IPS DF 4.7 (cell line): ENCODE measurements around the gene ITFG2.

Experiments used
- DNase-seq: peaks from one replicate; pipeline ENCODE4 v3.0.0-alpha.2; 2013; ENCODE audit warnings: low spot score; ENCODE audit errors: extremely low read depth

The ITFG2 gene

DNA sequence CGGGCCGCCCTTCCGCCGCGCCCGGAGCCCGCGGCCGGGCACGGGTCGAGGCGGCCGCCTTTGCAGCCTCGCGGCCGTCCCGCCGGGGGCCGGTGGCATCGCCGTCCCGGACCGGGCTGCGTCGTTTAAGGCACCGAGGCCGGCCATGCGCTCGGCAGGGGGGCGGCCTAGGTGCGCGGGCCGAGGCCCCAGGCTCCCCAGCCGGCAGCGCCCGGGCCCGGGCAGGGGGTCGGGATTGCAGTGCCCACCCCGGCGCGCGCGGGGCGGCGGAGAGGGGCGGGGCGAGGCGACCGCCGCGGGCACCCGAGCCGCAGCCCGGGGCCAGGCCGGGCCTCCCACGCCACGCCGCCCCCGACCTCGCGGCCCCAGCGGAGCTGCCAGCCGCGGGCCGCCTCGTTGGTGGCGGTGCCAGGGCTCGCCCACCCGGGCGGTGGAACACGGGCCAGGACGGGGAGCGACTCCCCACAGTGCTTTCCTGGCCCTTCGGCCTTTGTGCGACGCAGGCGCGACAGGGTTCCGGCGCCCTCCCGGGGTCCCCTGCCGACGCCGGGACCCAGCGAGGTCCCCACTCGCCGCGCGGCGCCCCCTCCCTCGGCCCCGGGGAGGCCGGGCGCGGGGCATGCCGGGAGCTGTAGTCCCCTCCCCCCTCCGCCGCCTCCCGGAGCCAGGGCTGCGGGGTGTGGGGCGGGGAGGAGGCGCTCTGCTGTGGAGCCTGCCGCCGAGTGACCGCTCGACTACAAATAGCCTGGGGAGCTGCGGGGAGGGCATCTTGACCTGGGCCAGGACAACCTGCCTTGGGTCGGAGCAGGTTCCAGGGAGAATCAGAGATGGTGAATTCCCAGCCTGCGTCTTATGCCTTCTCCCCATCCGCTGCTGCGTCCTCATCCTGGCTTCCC, 16.9 kb upstream of the ITFG2 start:
- DNase-seq = no peak

GRCh38 chr12:2796187-2796666, 16.2 kb upstream of the ITFG2 start:
- no peak for DNase-seq

DNA sequence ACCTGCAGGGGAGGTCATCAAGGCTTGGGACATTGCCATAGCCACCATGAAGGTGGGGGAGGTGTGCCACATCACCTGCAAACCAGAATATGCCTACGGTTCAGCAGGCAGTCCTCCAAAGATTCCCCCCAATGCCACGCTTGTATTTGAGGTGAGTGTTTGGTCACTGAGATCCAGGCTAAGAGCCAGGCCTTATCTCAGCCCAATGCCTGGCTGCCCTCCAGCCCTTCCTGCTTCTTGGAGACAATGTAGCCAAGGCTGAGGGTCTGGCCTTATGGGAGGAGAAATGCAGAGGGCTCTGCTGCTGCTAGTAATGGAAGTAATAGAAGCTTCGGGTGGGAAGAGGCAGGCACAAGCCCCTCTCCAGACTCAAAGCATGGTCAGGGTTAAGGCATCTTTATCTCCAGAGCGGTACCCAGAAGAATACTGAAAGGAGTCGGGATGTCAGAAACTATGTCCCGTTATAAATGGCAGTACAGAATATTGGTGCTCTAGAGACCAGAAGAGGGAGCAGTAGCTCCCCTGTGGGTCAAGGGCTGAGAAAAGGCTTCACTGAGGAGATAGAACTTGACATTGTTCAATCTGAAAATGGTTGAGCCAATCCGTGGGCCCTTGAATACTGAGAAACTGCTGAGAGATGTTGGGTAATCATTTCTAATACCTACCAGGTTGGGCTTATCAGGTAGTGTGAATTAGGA, 14.6 kb upstream of the ITFG2 start:
- DNase-seq = no peak

DNA sequence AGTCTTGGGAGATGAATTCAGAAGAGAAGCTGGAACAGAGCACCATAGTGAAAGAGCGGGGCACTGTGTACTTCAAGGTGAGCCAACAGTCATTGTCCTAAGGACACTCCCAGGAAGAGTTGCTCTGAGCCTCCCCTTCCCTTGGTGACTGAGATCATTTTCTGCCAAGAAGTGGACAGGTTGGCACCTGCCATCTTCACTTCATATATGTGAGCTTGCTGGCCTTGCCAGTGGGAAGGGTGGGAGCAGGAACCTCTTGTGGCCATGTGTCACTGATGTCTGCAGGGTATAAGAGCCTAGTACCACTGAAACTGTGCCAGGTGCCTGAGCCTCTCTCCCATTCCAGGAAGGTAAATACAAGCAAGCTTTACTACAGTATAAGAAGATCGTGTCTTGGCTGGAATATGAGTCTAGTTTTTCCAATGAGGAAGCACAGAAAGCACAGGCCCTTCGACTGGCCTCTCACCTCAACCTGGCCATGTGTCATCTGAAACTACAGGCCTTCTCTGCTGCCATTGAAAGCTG, 12.4 kb upstream of the ITFG2 start:
- DNase-seq = no peak

DNA sequence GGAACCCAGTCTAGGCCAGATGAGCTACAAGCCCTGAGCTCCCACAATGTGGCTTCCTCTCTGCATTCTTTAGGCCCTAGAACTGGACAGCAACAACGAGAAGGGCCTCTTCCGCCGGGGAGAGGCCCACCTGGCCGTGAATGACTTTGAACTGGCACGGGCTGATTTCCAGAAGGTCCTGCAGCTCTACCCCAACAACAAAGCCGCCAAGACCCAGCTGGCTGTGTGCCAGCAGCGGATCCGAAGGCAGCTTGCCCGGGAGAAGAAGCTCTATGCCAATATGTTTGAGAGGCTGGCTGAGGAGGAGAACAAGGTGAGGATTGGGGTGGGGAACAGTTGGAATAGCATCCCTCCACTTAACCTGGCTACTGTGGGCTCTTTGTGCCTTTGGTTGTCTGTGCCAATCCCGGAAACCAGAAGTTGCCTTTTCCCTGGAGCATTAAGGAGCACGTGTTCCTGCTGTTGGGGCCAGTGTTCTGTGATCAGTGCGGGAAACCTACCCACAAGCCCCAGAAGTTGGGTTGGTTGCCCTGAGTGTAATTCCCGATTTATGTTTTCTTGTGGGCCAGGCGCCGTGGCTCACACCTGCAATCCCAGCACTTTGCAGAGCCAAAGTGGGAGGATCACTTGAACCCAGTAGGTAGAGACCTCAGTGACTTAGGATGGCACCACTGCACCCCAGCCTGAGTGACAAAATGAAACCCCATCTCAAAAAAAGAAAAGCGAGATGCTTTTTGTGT, 11.3 kb upstream of the ITFG2 start:
- DNase-seq = no peak

GRCh38 chr12:2803635-2804392, 8.7 kb upstream of the ITFG2 start:
- no peak for DNase-seq

DNA sequence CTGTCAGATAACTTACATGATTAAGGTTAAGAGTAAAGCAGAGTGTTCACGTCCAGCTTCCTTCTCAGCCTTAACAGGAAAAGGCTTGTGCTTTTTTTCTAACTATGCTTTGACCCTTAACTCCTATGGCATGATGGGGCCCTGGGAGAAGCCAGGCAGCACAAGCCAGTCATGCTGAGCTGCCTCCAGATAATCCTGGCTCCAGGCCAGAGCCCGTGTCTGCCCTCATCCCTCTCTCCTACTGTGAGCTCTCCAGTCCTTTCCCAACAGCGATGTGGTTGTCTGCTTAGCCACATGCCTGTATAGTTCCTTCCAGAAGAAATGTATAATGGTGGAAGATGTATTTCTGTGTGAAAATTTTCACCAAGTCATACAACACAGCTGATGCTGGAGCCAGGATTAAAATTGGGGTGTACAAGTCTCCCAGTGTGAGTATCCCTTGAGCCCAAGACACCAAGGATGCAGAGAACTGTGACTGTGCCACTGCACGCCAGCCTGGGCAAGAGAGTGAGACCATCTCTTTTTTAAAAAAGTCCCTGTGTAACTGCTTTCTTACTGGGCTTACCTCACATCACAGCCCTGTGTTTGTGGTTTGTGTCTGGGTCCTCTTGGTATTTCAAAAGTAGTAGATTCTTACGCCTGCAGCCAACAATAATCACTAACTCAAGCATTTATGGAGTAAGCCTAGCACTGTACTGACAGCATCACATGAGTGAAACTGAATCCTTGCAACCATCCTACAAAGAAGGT, 7.9 kb upstream of the ITFG2 start:
- no peak for DNase-seq

DNA sequence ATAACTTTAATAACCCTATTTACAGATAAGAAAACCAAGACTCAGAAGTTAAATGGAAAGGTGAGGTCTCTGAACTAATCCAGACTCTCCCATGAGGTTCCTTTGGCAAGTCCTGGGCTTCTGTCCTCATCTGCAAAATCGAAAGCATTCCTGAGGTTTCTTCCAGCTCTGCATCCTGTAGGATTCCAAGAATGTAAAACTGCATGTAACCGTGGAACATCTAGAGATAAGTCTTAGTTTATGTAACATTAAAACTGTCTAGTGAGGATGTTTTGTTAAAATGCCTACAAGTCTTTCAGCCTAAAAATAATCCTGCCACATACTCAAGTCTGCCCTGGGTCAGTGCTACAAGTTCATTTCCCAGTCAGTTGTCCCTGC, 7.3 kb upstream of the ITFG2 start:
- no peak for DNase-seq

DNA sequence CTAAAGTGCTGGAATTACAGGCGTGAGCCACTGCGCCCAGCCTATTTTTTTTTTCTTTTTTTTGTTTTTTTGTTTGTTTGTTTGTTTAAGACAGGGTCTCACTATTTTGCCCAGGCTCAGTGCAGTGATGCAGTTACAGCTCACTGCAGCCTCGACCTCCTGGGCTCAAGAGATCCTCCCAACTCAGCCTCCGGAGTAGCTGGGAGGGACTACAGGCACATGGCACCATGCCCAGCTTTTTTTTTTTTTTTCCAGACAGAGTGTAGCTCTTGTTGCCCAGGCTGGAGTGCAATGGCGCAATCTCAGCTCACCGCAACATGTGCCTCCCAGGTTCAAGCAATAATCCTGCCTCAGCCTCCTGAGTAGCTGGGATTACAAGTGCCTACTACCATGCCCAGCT, 5.8 kb upstream of the ITFG2 start:
- DNase-seq = no peak

GRCh38 chr12:2811801-2812200, 667 bp upstream of the ITFG2 start:
- DNase-seq = no peak

DNA sequence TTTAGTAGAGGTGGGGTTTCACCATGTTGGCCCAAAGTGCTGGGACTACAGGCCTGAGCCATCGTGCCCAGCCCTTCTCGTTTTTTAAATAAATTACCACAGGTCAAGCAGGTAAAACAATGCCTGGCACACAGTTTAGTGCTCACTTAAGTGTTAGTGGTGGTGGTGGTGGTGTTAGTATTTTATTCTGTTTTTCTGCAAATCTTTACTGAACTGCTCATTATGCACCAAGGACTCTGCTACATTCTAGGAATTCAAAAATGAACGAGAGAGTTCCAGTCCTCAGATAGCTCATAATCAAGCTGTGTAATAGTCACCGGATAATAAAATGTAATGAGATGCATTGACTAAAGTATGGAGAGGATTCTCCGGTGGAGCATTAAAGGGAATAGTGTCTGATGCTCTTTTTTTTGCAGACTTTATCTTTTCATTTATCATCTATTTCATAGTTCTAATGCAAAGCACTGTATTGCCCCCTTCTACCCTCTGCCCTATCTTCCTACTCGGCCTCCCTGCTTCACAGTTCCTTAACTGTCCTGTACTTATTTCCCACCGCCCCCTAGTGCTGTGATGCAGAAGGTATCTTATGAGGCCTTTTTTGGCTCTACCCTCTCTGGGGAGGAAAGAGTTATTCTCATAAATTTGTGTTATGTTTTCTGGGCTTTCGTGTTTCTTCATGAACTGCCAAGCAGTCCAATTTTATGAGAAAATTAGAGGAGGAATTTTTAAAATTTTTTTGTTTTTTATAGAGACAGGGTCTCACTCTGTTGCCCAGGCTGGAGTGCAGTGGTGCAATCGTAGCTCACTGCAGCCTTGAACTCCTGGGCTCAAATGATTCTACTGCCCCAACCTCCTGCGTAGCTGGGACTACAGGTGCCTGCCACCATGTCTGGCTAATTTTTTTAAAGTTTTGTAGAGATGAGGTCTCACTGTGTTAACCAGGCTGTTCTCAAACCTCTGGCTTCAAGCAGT, 1.0 kb downstream of the ITFG2 start:
- DNase-seq = no peak

- DNase-seq = no peak
These were observed 7.3 kb downstream of the ITFG2 start for GRCh38 chr12:2819810-2820209.

DNA sequence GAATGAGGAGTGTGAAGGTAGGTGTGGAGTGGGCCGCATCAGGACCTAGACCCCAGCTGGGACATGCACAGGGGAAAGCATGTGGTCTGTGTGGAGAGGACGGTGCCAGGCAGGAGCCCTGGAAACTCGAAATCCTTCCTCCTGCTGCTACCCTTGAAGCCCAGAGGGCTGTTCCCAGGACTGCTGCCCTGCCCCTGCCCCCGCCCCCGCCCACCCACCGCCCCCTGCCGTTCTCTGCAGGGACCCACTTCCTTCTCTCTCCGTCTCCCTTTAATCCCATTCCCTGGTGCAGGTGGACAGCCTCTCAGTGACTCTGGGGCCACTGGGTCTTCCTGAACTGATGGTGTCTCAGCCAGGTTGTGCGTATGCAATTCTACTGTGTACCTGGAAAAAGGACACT, 8.0 kb downstream of the ITFG2 start:
- no peak for DNase-seq

- DNase-seq = no peak
These were observed 11.0 kb downstream of the ITFG2 start for GRCh38 chr12:2823483-2823882.

DNA sequence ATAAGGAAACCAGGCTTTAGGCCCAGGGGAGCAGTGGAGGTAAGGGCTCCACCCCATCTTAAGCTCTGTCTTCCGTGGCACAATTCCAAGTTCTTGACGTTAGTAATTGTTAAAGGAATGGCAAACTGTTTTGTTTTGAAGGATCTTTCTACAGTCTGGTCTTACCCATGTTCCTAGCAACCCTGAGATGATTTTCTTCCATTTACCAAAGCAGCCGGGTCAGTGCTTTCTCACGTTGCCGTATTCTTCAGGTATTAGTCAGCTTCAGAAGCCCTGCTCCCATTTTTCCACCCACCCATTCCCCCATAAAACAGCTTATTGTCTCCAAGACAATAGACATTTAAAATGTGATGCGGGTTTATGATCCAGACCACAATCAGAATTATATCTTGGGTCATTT, 12.1 kb downstream of the ITFG2 start:
- no peak for DNase-seq

DNA sequence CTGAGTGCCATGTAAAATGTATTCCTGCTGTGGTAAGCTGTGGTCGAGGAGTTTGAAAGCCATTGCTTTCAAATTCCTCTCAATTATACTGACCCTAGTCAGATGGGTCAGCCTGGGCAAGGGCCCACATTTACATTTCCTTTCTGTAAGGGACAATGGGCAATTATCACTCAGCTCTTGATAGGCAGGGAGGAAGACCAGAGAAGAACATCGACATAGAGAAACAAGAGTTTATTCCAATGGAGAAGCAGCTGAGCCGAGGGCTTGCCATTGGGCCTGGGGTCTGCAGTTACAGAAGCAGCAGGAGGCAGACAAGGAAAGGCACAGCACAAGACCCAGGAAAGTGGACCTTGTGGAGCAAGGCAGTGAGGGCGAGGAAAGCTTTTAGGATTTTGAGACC, 12.7 kb downstream of the ITFG2 start:
- DNase-seq = no peak

- no peak for DNase-seq
These were observed 13.6 kb downstream of the ITFG2 start for GRCh38 chr12:2826036-2826435.

GRCh38 chr12:2826721-2827515, 14.4 kb downstream of the ITFG2 start:
- DNase-seq = no peak
